Gastrocnemius medialis (tissue), 4 donors: ENCODE measurements around the gene BMP8A.

Experiments
- POLR2A ChIP-seq, 2 donors: fragments of 450-650 bp; IDR thresholded peaks; one replicate each; pipeline ENCODE4 v1.6.1; 2017; ENCODE audit warnings: antibody characterized with exemption in 2 of 2, mild to moderate bottlenecking in 2 of 2, moderate library complexity in 2 of 2
- TF ChIP-seq, protein P1 (sequence below), 5 experiments: fragments of 450-650 bp in 3 of 5; fragments of 200-600 bp in 2 of 5; sonication (generic) in 2 of 5; IDR thresholded peaks in 4 of 5; conservative IDR thresholded peaks in 1 of 5; 1 replicate in 4 of 5; 2 replicates in 1 of 5; pipeline ENCODE4 v1.5.1; 2016 to 2019; ENCODE audit warnings: antibody characterized with exemption in 5 of 5, mild to moderate bottlenecking in 3 of 5, moderate library complexity in 3 of 5

DNA sequence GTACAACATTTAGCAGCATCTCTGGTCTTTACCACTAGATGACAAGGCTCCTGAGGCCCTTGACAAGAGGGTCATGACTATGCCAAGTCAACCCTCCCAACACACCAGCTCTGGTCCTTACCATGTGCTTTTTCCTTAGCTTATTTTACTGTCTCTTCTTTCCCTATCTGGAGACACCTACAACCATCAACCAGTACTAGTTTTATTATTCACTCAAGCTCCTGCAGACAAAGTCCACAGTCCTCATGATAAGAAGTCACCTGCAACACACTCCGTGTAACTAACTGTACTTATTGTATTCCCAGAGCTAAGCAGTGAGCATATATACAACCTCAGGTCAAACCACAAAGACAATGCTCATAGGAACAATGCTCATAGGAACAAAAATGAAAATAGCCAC, 69.8 kb downstream of the BMP8A start:
- TF ChIP-seq, protein P1, sequence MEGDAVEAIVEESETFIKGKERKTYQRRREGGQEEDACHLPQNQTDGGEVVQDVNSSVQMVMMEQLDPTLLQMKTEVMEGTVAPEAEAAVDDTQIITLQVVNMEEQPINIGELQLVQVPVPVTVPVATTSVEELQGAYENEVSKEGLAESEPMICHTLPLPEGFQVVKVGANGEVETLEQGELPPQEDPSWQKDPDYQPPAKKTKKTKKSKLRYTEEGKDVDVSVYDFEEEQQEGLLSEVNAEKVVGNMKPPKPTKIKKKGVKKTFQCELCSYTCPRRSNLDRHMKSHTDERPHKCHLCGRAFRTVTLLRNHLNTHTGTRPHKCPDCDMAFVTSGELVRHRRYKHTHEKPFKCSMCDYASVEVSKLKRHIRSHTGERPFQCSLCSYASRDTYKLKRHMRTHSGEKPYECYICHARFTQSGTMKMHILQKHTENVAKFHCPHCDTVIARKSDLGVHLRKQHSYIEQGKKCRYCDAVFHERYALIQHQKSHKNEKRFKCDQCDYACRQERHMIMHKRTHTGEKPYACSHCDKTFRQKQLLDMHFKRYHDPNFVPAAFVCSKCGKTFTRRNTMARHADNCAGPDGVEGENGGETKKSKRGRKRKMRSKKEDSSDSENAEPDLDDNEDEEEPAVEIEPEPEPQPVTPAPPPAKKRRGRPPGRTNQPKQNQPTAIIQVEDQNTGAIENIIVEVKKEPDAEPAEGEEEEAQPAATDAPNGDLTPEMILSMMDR (IDR thresholded peaks at IDR 0.05 in 4 of 5, conservative IDR thresholded peaks at IDR 0.05 in 1 of 5): no peak
- TF ChIP-seq POLR2A (IDR thresholded peaks at IDR 0.05): no peak
